ENCODE results near the gene COL5A2. TPM values are rescaled to one million over a fixed set of nuclear protein-coding genes. Genes with fewer than 3 reads are reported as not detected.

COL5A2 gene
- total and polyA plus RNA-seq, 10 of the 15 experiments (the other 5 are each of a cell fraction or from before 2014, with no cell fraction given) = 0.04 to 0.85 (median 0.39) TPM

GRCh38 chr2:189147361-189147760, 32.2 kb downstream of the COL5A2 start:
- DNase-seq (ENCODE audit: low read depth, low spot score) (no peak), ATAC-seq (no peak), FAIRE-seq (no peak)
- H3K9ac ChIP-seq (ENCODE audit: control insufficient read depth, insufficient read depth, low read length) = no peak overlapping the region
- 17% methylated on average over 2 of the region's 2 CpGs for WGBS (ENCODE audit: insufficient coverage, insufficient replicate concordance, low lambda C conversion rate, missing lambda C conversion rate)
- no peak overlapping the region for H3K4me3 ChIP-seq
- ChIA-PET CTCF (interaction anchor here (0.6 to 1.5 kb wide), 3 partner anchors 12 to 1705 kb away, joined by 3 to 4 read pairs (median 4); no protein-coding TSS in a partner anchor), SMC1A (ENCODE audit: uncharacterized antibody, unreplicated experiment) (interaction anchor here (2.0 kb wide), 1 partner anchor 140 kb away, joined by 4 read pairs; no protein-coding TSS in a partner anchor), POLR2A (no interaction called here), RAD21 (ENCODE audit: unreplicated experiment) (no interaction called here)
- H3K79me2 ChIP-seq (ENCODE audit: control insufficient read depth, insufficient read depth, low read length) = no peaks in the 10 kb centered on the region
- TF ChIP-seq IRF3 (IDR thresholded peaks at IDR 0.05) (no peak), E4F1 (IDR thresholded peaks at IDR 0.05; ENCODE audit: borderline replicate concordance, partially characterized antibody) (no peak), PAX8 (IDR thresholded peaks at IDR 0.05) (no peak), EZH2 (IDR thresholded peaks at IDR 0.05; ENCODE audit: borderline replicate concordance, control insufficient read depth, low read depth, low read length) (no peak), STAT1 (conservative IDR thresholded peaks at IDR 0.05) (no peak), CREB1 (IDR thresholded peaks at IDR 0.05; ENCODE audit: low read depth) (no peak), ESRRA (IDR thresholded peaks at IDR 0.05; ENCODE audit: low read length) (no peak), SP1 (IDR thresholded peaks at IDR 0.05; ENCODE audit: low read depth, low read length) (no peak), SREBF2 (IDR thresholded peaks at IDR 0.05; ENCODE audit: low read length) (no peak), BHLHE40 (IDR thresholded peaks at IDR 0.05; ENCODE audit: borderline replicate concordance in 1 of 2, low read depth in 2 of 2, low read length in 1 of 2) (no peak), KAT2A (conservative IDR thresholded peaks at IDR 0.05; ENCODE audit: control insufficient read depth, low read depth, low read length) (no peak), NR2C1 (IDR thresholded peaks at IDR 0.05) (no peak), MAX (IDR thresholded peaks at IDR 0.05; ENCODE audit: low read depth, low read length) (no peak), ZZZ3 (IDR thresholded peaks at IDR 0.05; ENCODE audit: control insufficient read depth, insufficient read length, low read depth) (no peak), BCL11A (IDR thresholded peaks at IDR 0.05; ENCODE audit: low read depth, low read length) (no peak), HDAC2 (IDR thresholded peaks at IDR 0.05) (no peak), NFXL1 (IDR thresholded peaks at IDR 0.05; ENCODE audit: borderline replicate concordance) (no peak)
- H3K9me3 ChIP-seq (replicated peaks; ENCODE audit: control insufficient read depth, insufficient read depth, low read length) = no peaks in the 10 kb centered on the region
- H2AFZ ChIP-seq (ENCODE audit: control insufficient read depth, low read depth, low read length) = no peak overlapping the region
- H4K20me1 ChIP-seq (ENCODE audit: control insufficient read depth, insufficient read depth) = no peaks in the 10 kb centered on the region
- H3K27me3 ChIP-seq (replicated peaks in 1 of 2; ENCODE audit: control insufficient read depth in 2 of 2, insufficient read depth in 2 of 2, low read length in 1 of 2) = no peaks in the 10 kb centered on the region; a peak in 1 of 4 replicates
- H3K4me1 ChIP-seq (ENCODE audit: control insufficient read depth, insufficient read depth, low read length) = no peaks in the 10 kb centered on the region
- BruUV-seq (replicated peaks) = no TSS peak
- H3K27ac ChIP-seq (ENCODE audit: control insufficient read depth, insufficient read depth) = no peak overlapping the region
- in situ Hi-C loops (cut with MboI) (no loop called here), intact Hi-C loops (cut with micrococcal nuclease; ENCODE audit: unreplicated experiment) (no loop called here)
- H3K36me3 ChIP-seq (ENCODE audit: control insufficient read depth in 2 of 2, insufficient read depth in 2 of 2, low read length in 1 of 2) = no peaks in the 10 kb centered on the region
- H3K4me2 ChIP-seq (ENCODE audit: control insufficient read depth, insufficient read depth) = no peak overlapping the region

All from GM12878 (cell line).